HL-60 (cell line): Measurements from ENCODE around the gene MGAT5.
"Not testable (repeated sequence)": the region's sequence is repeated elsewhere in the genome, so short reads cannot be mapped to it uniquely, and the experiment has no call there.

Experiments
- DNase-seq, 2 experiments: peaks; one replicate each; pipeline ENCODE4 v3.0.0-alpha.2; 2010 to 2020; ENCODE audit warnings: low read depth in 1 of 2, low spot score in 1 of 2
- H3K27ac ChIP-seq: fragments of 250-450 bp; sonication (Bioruptor Pico); replicated peaks from 2 replicates; pipeline ENCODE4 v1.5.1; 2020; ENCODE audit warnings: mild to moderate bottlenecking, moderate library complexity
- H3K27me3 ChIP-seq: fragments of 250-450 bp; sonication (Bioruptor Pico); 2 replicates; pipeline ENCODE4 v1.5.1; 2021; ENCODE audit warnings: mild to moderate bottlenecking, moderate library complexity; ENCODE audit not compliant: insufficient read depth, poor library complexity, severe bottlenecking
- H3K4me3 ChIP-seq: replicated peaks from 2 replicates; pipeline ENCODE4 v1.5.1; 2011; ENCODE audit warnings: mild to moderate bottlenecking, control low read depth, low read length; ENCODE audit not compliant: insufficient read depth
- GABPA ChIP-seq: IDR thresholded peaks from 2 replicates; pipeline ENCODE4 v1.6.1; 2012; ENCODE audit warnings: low read depth
- POLR2AphosphoS5 ChIP-seq: IDR thresholded peaks from 2 replicates; pipeline ENCODE4 v1.6.1; 2012; ENCODE audit warnings: low read depth
- REST ChIP-seq: IDR thresholded peaks from 2 replicates; pipeline ENCODE4 v1.6.1; 2012; ENCODE audit warnings: low read depth; ENCODE audit not compliant: insufficient replicate concordance
- SPI1 ChIP-seq: IDR thresholded peaks from 2 replicates; pipeline ENCODE4 v1.6.1; 2012; ENCODE audit warnings: low read depth, mild to moderate bottlenecking, borderline replicate concordance
- TF ChIP-seq, protein P1 (sequence below): IDR thresholded peaks from one replicate; pipeline ENCODE4 v1.5.1; 2011; ENCODE audit warnings: low read length, control low read depth, inconsistent platforms; ENCODE audit not compliant: insufficient read depth

Gene MGAT5

DNA sequence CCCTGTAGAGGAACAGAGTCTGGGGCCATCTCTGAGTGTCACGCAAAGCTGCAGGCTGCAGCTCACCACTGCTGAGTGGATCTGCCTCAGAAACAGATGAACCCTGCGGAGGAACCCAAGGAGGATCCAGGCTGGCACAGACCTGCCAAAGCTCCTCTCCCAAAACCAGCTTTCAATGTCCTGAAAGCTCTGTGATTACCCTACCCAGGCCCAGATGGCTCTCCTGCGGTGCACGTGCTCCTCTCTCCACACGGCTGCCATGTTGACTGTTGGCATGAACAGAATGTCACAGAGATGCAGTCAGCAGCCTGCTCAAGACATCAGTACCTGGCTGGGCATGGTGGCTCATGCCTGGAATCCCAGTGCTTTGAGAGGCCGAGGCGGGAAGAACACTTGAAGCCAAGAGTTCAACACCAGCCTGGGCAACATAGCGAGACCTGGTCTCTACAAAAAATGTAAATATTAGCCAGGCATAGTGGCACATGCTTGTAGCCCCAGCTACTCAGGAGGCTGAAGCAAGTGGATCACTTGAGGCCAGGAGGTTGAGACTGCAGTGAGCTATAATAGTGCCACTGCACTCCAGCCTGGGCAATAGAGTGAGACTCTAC, 216.8 kb downstream of the MGAT5 start:
- no peak overlapping the region for H3K4me3 ChIP-seq
- DNase-seq = no peak
- H3K27me3 ChIP-seq = peaks cover 4% of the 10 kb centered on the region
- no peak overlapping the region for H3K27ac ChIP-seq
- TF ChIP-seq SPI1 (no peak), REST (no peak), POLR2AphosphoS5 (no peak), GABPA (no peak)

GRCh38 chr2:134476982-134477381, 223.1 kb downstream of the MGAT5 start:
- not testable (repeated sequence) for H3K27me3 ChIP-seq, H3K27ac ChIP-seq, DNase-seq, H3K4me3 ChIP-seq

DNA sequence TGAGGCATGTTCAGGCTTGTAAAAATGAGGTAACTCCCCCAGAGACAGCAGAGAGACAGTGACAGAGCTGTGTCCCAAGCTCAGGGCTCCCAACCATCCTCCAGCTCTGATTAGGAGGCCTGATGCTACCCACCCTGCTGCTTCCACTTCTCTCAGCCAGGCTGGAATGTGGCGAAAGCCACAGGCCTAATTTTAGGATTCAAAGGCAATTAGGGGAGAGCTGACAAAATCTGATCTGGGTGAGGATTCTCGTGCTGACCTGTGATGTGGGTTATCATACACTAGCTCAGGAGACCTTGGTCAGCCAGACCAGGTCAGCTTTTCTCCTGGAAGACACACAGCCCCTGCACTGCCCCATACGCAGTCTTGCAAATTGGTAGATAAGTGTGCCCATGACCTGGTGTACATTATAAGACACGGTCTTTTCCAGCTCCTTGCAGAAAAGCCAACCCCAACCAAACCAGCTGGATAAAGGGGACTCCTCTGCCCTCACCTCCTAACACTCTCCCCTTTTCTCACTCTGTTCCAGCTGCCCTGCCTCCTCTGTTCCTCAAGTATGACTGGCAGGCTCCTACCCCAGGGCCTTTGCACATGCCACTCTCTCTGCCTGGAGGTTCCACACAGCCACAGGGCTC, 225.9 kb downstream of the MGAT5 start:
- no peak overlapping the region for H3K4me3 ChIP-seq
- TF ChIP-seq, protein P1, sequence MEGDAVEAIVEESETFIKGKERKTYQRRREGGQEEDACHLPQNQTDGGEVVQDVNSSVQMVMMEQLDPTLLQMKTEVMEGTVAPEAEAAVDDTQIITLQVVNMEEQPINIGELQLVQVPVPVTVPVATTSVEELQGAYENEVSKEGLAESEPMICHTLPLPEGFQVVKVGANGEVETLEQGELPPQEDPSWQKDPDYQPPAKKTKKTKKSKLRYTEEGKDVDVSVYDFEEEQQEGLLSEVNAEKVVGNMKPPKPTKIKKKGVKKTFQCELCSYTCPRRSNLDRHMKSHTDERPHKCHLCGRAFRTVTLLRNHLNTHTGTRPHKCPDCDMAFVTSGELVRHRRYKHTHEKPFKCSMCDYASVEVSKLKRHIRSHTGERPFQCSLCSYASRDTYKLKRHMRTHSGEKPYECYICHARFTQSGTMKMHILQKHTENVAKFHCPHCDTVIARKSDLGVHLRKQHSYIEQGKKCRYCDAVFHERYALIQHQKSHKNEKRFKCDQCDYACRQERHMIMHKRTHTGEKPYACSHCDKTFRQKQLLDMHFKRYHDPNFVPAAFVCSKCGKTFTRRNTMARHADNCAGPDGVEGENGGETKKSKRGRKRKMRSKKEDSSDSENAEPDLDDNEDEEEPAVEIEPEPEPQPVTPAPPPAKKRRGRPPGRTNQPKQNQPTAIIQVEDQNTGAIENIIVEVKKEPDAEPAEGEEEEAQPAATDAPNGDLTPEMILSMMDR = no peak
- TF ChIP-seq REST (no peak), POLR2AphosphoS5 (no peak), SPI1 (no peak), GABPA (no peak)
- no peak for DNase-seq
- no peak overlapping the region for H3K27ac ChIP-seq
- H3K27me3 ChIP-seq = no peaks in the 10 kb centered on the region

DNA sequence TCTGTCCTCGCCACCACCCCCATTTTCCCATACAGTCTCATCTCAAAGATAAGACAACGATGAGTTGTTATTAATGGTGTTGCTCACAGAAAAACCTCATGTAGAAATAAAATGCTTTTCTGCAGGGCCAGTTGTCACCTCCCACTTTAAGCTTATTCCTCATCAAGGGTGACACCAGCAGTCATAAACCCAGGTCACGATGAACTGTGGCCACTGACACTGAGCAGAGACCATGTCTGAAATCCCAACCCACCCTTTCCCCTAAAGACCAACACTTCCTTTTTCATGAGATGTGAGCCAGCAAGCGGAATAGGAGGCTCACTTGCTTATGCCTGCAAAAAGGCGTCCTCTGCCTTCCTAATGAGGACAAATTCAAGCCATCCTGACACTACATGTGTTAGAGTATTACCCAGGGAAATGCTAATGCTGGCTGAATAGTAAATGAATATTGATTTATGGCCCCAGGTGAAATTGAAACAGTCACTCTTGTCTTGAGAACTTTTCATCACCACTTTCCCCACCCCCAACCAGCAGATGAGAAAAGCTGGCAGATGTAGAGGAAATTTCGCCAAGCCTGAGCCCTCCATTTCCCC, 228.4 kb downstream of the MGAT5 start:
- TF ChIP-seq SPI1 (no peak), GABPA (no peak), REST (no peak), POLR2AphosphoS5 (no peak)
- TF ChIP-seq, protein P1 = no peak
- DNase-seq = no peak
- H3K27me3 ChIP-seq = peaks cover 8% of the 10 kb centered on the region

More for the DNA sequence above, 228.4 kb downstream of the MGAT5 start:
- no peak overlapping the region for H3K4me3 ChIP-seq
- H3K27ac ChIP-seq = no peak overlapping the region
